Sigmoid colon (tissue), 4 donors: ENCODE measurements around the gene ITPKA.

ENCODE experiments used
- EP300 ChIP-seq, 4 donors: sonication (generic); formaldehyde crosslinking; IDR thresholded peaks; one replicate each; pipeline ENCODE4 v1.6.1; 2017; ENCODE audit warnings: antibody characterized with exemption in 4 of 4
- POLR2A ChIP-seq, 2 donors: fragments of 450-650 bp; IDR thresholded peaks; one replicate each; pipeline ENCODE4 v1.6.1; 2016; ENCODE audit warnings: antibody characterized with exemption in 2 of 2, mild to moderate bottlenecking in 2 of 2, moderate library complexity in 2 of 2
- POLR2AphosphoS5 ChIP-seq, 4 donors: sonication (generic); formaldehyde crosslinking; IDR thresholded peaks; one replicate each; pipeline ENCODE4 v1.6.1; 2017; ENCODE audit warnings: antibody characterized with exemption in 4 of 4
- TF ChIP-seq, protein P1 (sequence below), 4 experiments: fragments of 450-650 bp in 3 of 4; fragments of 200-600 bp in 1 of 4; IDR thresholded peaks; one replicate each; pipeline ENCODE4 v1.5.1; 2016 to 2019; ENCODE audit warnings: antibody characterized with exemption in 4 of 4, mild to moderate bottlenecking in 3 of 4, moderate library complexity in 2 of 4

DNA sequence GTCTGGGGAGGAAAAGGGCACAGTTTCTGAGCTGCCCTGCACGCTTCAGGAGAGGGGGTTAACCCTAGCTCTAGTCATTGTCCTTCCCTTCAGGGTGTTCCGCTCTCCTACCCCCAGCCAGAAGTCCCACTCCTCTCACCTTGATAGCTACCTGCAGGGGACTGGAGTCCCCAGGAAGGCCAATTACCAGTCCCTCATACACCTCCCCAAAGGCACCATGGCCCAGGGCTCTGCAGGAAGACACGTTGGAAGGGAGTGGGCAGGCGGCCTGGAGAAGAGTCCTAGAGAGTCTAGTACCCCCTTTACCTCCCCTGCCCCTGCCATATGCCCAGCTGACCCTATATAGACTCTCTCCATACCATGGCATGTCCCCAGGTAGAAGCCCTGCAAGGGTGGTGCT lies 12.1 kb downstream of the ITPKA start:
- TF ChIP-seq POLR2A (IDR thresholded peaks at IDR 0.05) = no peak
- TF ChIP-seq, protein P1, sequence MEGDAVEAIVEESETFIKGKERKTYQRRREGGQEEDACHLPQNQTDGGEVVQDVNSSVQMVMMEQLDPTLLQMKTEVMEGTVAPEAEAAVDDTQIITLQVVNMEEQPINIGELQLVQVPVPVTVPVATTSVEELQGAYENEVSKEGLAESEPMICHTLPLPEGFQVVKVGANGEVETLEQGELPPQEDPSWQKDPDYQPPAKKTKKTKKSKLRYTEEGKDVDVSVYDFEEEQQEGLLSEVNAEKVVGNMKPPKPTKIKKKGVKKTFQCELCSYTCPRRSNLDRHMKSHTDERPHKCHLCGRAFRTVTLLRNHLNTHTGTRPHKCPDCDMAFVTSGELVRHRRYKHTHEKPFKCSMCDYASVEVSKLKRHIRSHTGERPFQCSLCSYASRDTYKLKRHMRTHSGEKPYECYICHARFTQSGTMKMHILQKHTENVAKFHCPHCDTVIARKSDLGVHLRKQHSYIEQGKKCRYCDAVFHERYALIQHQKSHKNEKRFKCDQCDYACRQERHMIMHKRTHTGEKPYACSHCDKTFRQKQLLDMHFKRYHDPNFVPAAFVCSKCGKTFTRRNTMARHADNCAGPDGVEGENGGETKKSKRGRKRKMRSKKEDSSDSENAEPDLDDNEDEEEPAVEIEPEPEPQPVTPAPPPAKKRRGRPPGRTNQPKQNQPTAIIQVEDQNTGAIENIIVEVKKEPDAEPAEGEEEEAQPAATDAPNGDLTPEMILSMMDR (IDR thresholded peaks at IDR 0.05) = no peak
- TF ChIP-seq EP300 (IDR thresholded peaks at IDR 0.05) = no peak
- TF ChIP-seq POLR2AphosphoS5 (IDR thresholded peaks at IDR 0.05) = no peak
